Stimulated activated CD4-positive, alpha-beta T cell treated with anti-CD3 and anti-CD28 coated beads, TNF-alpha, amount 100 ng/mL, for 48 hours (primary cell): ENCODE measurements around the gene ZNF516.
A peak's percentile ranks its signal among the peaks of the same experiment; 100 is the strongest.

Source experiments
- DNase-seq, 3 donors: peaks; one replicate each; pipeline ENCODE4 v3.0.0-alpha.2; 2020; ENCODE audit warnings: low read depth in 3 of 3

ZNF516 gene

DNA sequence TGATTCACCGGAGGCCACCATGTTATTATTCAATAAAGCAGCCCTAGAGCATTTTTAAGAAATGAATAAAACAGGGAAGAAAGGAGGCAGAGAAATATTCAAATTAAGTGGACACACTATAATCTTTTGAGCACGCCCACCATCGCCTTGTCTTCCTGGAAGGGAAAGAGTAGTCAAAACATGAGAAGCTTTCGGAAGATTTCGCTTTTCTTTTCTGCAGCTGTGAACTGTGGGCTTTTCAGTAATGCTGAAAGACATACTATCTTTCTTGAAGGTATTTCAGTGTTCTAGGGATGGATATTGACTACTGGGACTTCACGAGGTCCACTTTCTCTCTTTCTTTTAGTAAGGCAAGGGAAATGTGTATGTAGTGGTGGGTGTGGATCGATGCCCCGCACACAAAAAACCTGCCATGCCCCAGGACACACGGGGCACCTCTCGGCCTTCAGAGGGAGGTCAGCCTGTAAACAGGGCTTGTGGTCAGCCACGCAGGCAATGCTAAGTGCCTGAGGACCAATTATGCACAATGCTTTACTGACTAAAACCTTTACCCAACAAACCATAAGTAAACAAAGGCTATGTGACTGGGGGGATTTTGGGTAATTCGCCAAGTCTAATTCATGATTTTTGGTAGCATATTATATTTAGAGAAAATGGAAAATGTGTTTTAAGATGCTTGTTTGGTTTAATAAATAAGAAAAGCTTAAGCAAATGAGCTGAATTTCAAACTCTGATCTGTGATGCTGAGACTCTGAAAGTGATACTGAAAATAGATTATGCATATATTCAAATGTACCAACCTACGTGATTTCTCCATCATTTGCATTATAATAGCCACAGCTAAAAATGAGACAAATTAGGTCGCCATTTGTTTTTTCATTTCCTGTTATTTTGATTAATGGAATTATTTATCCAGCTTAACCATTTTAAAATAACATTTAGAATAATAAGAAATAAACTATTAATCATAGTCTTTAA, 130.5 kb downstream of the ZNF516 start:
- DNase-seq, result peak in 1 of 3 donors; percentile 20

DNA sequence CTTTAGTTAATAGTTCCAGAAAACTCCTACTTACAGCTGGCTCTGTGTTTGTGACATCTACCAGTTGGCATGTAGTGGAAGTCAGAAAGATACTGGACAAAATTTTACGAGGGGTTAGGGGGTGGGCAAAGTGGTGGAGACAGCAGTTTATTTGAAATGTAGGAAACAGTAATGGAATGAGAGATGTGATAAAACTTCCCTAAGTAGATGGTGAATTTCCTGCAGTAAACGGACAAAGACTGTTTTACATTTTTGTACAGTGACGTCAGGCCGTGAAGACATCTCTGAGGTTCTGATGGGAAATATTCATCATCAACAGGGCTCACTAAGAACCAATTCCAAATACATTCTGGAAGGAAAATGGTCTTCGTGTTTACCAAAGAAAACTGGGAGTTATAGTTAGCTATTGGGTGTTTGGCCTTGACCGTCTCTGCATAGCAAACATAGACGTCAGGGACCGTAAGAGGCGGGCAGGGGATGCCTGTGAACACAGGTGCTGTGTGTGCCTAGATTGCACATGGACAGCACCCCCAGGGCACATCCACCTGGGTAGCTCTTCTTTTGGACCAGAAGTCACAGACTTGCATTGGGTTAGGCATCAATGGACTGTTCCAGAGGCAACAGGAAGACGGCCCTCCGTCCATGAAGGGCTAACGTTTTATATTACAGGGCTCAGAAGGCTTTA, 131.5 kb downstream of the ZNF516 start:
- no peak for DNase-seq

DNA sequence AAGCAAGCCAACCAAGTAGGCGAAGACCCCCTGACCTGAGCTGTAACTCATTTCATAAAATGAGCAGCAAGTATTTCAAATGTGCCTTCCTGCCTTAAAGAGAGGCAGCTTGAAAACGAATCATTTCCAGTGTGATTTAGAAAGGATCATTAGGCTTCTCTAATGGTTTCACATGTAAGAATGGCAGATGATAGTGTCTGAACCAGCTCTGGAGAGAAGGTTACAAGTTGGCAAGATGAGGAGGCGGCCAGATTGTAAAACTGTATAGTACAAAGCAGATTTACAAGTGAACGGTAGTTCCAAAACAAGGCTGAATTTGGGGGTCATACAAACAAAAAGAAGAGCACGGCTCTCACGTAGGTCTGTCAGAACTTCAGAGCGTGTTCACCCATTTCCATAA, 132.4 kb downstream of the ZNF516 start:
- no peak for DNase-seq

DNA sequence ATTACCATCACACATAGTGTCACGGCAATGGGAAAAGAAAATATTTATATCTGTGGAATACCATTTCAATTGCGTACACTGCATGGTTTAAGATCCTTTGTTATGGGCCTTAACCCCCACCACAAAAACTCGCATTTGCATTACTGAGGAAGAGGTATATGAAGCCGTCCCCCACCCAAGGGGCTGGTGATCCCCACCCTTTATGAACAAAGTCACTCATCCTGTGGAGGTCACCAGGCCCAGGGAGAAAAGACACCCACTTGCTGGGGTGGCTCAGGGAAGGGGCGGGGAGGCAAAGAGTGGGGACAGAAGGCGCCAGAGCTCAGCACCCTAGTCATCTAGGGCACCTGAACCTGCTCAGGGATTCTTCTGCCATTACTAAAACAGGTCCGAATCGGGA, 133.8 kb downstream of the ZNF516 start:
- no peak for DNase-seq

DNA sequence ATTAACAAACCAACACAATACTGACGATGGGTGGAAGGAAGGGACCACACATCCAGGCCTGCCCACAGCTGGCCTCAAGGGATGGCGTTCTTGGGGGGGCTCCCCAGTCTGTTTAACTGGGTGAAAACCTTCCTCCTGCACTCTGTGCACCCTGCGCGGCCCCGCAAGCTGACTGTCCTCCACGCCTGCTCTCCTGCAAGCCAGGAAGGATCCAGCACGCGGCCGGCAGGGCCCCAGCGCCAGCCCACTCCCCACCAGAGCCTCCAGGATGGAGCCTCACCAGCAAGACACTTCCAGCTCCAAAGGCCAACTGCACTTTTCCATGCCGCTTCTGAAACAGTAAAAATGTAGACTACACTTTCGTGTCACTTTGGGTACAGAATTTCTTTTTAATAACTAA, 135.1 kb downstream of the ZNF516 start:
- DNase-seq, result no peak

DNA sequence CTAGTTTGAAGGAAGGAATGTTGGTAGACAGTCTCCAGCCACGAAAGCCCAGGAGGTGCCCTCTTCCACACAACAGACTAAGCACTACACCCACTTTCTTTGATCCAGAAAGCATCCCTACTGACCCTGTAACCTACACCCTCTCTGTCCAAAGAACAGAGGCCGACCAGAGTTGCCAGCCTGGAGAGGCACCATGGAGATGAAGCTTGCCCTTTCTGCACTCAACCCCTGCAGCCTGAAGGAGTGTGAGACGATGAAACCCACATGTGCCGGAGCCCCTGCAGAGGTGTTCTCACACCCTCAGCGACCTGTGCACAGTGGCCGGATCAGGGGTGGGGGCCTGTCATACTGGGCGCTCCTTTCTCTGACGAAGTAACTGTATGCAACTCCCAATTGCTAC, 136.3 kb downstream of the ZNF516 start:
- DNase-seq, result no peak

DNA sequence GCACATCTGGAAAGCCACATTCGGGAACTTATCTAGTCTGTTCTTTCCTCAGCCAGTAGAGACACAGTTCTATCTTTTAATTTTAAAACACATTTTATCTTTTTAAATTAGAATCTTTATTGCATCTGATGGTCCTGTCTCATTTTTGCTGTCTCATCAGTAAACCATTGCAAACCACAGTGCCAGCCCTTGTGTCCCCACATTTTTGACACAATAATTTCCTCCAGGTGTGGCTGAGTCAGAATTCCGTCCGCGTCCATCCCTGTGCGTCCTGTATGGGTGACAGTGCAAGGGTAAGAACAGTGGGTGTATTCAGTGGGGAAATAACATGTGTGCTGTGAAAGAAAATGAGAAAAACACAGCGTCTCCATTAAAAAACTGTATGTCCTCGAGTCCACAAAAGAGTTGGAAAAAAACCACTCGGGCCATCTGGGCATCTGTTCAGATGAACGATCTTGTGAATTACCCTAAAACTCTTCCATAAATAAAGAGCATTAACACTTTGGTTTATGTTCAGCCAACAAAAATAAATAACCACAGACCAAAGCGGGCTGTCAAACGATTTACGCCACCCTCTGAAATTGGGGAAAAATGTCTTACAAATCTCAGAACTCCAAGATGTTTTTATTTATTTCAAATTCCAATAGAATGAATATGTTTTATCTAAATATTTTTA, 137.3 kb downstream of the ZNF516 start:
- DNase-seq, result no peak

DNA sequence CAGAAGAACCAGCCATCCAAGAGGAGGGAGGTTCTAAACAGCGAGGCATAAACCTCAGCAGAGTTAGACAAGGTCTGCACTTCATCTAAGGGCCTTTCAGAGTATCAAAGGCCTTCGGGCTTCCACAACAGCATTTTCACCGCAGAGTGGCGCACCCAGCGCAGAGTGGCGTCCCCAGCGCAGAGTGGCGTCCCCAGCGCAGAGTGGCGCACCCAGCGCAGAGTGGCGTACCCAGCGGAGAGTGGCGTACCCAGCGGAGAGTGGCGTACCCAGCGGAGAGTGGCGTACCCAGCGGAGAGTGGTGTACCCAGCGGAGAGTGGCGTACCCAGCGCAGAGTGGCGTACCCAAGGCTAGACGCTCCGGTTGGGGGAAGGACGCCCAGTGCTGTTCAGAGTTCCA, 137.9 kb downstream of the ZNF516 start:
- no peak for DNase-seq

DNA sequence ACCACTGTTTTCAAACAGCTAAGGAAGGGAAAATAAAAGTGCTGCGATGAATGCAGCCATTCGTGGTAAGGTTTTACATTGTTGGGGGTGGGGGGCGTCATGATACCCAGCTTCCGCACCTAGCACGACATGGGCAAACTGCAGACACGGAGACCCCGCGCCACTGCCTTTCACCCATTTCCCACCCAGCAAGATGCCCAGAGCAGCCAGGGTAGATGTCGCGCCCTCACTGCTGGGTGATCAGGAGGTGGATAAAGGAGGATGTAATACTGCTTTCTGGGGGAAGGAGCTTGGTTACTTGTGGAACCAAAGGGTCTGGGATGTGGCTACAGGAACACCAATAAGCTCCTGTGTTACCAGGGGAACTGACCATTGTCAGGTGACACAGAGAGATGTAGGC, 138.4 kb downstream of the ZNF516 start:
- no peak for DNase-seq

DNA sequence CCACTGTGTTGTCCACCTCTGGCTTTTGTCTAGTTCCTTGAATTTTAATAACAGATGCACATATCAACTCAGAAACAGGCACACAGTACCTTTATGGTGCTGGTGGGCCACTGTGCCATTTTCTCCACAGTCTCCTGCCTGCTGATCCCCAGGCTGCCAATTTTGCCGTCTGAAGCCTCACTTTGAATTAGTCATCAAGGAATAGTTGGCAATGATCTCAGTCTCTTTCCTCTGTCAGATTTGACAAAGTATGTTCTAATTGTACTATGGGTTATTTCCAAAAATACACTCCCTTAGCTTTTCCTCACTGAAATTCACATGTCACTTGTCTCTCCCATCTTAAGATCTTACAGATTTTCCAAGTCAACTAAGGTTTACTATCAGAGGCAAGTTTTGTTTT, 140.7 kb downstream of the ZNF516 start:
- no peak for DNase-seq

DNA sequence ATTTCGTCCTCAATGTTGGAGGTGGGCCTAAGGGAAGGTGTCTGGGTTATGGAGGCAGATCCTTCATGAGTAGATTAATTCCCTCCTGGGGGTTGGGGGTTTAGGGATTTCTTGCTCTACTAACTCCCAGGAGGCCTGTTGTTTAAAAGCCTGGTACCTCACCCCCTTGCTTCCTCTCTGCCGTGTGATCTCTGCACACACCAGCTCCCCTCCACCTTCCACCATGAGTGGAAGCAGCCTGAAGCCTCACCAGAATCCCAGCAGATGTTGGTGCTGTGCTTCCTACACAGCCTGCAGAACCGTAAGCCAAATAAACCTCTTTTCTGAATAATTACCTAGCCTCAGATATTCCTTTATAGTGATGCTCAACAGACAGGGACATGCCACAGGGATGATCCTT, 141.5 kb downstream of the ZNF516 start:
- no peak for DNase-seq

DNA sequence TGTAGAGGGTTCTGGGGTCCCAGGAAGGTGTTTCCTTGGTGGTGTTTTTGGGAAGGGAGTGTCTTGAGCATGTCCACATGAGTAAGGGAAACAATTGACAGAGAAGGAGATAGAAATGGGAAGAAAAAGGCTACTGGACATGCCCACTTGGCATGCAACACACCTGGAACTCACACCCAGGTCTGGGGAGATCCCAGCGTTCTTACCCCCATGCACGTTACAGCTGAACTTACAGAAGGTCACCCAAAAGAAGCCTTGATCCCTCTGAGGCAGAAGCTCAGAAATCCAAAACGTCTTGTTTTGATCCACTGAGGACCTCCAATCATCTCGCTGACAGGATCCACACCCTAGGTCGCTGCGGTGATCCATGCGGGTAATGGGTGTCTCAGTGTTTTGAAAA, 142.0 kb downstream of the ZNF516 start:
- DNase-seq, result no peak

DNA sequence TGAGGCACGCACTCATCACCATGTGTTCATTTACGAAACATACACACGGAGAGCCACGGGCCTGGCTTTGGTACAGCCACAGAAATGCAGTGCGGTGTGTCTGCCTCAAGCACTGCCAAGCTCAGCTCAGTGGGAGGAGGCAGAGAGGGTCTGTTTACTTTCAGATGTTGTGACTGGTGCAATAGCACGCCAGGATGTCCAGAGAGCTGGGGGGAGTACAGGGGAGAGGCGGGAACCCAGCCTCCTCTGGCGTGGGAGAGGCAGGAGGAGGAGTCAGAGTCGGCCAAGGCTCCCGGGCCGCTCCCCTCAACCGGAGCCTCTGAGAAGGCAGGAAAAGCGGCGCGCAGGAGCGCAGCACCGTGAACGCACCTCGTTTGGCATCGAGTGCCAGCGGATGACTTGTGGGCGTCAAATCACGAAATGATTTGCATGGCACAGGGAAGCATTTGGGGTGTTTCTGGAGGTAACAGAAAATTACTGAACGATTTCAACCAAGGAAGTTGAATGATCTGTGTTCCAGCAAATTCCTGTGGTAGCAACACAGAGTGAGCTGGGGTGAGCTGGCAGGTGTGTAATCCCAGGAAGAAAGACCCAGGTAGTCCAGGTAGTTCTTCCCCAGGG, 143.0 kb downstream of the ZNF516 start:
- no peak for DNase-seq

DNA sequence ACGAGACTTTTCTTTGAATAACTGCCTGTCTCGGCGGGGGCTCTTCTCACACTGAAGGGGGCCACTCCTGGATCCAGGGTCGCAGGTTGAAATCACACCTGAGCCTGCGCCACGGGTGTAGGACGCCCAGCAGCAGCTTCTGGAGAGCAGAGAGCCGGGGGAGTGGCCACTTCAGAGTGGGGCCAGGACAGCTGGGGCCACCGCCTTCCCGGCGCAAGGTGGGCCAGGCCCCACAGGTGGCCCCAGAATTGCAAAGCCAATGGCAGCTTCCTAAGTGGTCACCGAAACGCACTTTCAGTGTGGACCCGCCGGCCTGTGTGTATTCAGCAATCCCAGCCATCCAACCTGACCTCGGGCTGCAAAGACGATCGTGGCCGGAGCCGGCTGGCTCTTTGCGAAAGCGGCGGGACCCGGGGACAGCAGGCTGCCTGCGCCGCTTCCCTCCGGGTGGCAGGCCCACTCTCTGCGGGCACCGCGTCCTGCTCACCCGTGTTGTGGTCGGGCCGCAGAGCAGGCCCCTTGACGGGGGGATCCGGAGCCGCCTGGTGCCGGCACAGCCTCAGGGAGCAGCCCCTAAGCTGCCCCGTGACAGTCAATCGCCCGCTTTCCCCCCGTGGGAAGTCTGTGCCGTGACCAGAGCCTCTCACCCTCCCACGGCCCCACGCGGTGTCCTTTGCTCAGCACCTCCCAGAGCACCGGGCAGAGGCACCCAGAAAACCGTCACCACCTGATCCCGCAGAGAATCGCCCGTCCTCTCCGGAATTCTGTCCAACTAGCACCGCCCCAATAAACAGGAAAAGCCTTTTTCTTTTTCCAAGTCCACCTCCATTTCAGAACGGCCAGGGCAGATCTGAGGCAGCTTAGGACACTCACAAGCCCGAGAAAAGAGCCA, 144.7 kb downstream of the ZNF516 start:
- DNase-seq, result no peak

DNA sequence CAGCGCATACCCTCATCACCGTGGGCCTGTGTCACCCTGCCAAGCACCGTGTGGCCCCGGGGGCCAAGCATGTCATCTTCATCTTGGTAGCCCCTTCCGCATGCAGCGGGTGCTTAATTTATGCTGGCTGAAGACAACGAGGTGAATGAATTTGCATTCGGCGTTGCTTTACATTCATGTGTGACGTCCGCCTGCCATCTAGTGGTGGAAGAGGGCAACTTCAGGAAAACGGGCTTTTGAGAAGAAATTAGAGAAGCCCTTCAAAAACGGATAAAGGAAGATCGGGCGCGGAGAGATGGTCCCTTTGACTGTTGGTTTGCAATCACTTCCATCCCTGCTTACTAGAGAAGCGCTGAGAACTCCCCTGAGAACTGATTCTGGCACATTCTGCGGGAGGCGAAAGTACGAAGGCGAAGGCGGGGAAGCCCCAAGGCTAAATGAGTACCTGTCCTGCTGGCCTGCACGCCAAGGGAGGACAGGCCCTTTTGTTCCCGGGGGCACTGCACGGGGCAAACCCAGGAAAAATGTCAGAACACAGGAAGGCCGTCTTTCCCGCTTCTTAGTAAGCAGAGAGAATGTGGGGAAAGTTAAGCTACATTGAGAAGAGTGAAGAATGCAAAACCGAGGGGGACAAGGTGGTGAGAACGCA, 145.9 kb downstream of the ZNF516 start:
- peak; percentile 46 to 50 (median 47) for DNase-seq

DNA sequence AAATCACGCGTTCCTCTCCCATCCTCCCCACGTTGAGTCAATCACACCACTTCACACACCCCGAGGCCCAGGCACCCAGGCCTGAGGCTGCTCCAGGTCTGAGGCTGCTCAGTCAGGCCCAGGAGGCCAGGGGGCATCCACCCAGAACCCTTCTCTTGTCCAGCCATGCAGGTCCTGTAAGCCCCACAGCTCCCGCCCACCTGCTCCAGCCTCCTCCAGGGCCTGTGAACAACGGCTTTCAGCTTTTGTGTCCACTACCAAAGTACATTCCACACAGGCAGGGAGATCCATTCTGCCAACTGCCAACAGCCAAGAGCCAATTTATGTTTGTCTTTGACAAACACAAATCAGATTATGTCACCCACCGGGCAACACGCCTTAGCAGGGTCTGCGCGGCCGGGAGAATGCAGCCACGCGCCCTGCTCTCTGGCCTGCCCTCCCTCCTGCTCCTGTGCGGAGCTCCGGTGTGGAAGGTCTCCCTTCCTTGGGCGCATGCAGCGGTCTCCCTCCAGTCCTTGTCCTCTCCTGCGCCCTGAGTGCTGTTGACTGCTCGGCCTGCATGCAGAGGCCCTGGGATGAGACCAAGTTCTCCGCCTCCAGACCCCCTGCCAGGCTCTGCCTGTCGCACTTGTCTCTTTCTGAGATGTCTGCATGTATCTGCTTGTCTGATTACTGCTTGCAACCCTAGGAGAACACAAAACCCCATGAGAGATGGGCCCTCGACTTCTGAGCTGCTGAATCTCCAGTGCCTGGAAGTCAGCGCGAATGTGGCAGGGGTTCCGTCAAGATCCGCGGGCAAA, 146.6 kb downstream of the ZNF516 start:
- no peak for DNase-seq

DNA sequence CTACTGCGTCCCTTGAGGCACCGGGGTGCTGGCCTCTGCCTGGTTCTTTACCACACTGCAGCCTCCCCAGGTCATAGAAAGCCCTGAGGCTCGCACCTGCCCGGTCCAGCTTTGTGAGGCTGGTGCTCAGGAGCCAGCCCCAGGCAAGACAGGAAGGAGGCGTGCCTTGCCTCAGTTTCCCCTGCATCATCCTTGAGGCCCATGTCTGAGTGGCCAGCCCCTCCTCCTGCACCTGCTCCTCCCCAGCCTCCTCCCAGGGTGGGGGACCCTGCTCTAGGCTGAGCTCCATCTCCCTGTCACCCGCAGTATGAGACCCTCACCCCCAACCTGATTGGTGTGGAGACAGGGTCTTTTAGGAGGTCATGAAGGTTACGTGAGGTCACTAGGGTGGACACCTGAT, 147.7 kb downstream of the ZNF516 start:
- no peak for DNase-seq

DNA sequence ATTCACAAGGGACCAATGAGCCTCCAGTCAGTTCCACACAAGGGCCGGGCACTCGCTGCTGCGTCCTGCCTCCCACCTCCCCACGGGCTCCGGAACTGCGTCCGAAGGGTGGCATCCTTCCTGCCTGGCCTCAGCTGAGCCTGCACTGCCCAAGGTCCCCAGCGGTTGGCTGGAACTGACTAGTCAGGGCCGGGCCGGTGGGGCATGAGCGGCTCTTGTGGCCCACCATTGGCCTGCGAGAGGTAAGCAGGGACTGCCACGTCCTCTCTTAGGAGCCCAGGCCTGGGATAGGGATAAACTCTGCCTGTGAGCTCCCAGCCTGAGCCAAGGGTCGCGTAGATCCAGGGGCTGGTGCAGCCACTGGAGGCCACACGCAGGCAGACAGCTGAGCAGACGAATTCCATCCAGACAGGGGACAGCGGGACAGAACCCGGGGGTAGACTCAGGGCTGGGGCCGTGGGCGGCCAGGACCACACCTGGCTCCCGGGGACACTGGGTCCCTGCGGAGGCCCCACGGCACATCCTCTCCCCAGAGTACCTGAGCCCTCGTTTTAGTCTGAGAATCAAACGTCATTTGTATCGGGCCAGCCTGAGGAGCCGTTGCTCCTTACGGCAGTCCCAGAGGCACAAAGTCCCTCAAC, 148.4 kb downstream of the ZNF516 start:
- DNase-seq, result no peak

DNA sequence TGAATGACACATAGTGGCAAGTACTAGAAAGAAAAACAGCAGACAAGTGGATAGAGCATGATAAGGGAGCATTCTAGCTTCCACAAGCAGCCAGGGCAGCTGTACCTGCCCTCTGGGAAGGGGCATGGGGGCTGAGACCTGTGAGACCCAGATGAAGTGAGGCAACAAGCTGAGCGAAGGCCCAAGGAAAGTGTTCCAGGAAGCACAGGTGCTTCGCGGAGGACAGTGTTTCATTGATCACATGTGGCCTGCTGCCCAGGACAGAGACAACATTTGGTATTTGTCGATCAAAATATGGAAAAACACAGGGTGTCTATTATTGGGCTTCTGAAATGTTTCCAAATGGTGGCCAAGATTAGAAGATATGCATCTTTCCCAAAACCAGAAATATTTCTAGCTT, 149.1 kb downstream of the ZNF516 start:
- no peak for DNase-seq
